Measurements from ENCODE around the gene SLC16A1. TPM values are rescaled to one million over a fixed set of nuclear protein-coding genes. Genes with fewer than 3 reads are reported as not detected.

The SLC16A1 gene
- total RNA-seq, 1 donor from 2014 or later = 31.8 TPM

- Histone ChIP-seq H3K27ac (no peak overlapping the region), H3K27me3 (no peaks in the 10 kb centered on the region), H3K9me3 (no peaks in the 10 kb centered on the region), H3K4me3 (no peak overlapping the region), H3K36me3 (no peaks in the 10 kb centered on the region), H3K4me1 (peaks cover 0 to 3% of the 10 kb centered on the region in 2 donors)
- intact Hi-C loops (cut with DNase I) = no loop called here
- no peak for TF ChIP-seq CTCF (IDR thresholded peaks at IDR 0.05)
- no peak for DNase-seq (ENCODE audit: low spot score in 2 of 2)
Observed at GRCh38 chr1:112938210-112938609, 17.8 kb downstream of the SLC16A1 start.

- Histone ChIP-seq H3K4me1 (peaks cover 0 to 3% of the 10 kb centered on the region in 2 donors), H3K27ac (peak overlapping the region in 1 of 2 donors; percentile 10), H3K4me3 (no peak overlapping the region), H3K27me3 (no peaks in the 10 kb centered on the region), H3K9me3 (no peaks in the 10 kb centered on the region), H3K36me3 (no peaks in the 10 kb centered on the region)
- intact Hi-C loops (cut with DNase I) = no loop called here
- no peak for DNase-seq (ENCODE audit: low spot score in 2 of 2)
- no peak for TF ChIP-seq CTCF (IDR thresholded peaks at IDR 0.05)
Observed at GRCh38 chr1:112937495-112937894, 18.5 kb downstream of the SLC16A1 start.

- peak overlapping the region in 1 of 2 donors; percentile 10 for H3K27ac ChIP-seq
- no peaks in the 10 kb centered on the region for H3K9me3 ChIP-seq
- peaks cover 0 to 3% of the 10 kb centered on the region in 2 donors for H3K4me1 ChIP-seq
- intact Hi-C loops (cut with DNase I) = no loop called here
- no peak for TF ChIP-seq CTCF (IDR thresholded peaks at IDR 0.05)
- no peaks in the 10 kb centered on the region for H3K36me3 ChIP-seq
- DNase-seq (ENCODE audit: low spot score in 2 of 2) = no peak
- no peak overlapping the region for H3K4me3 ChIP-seq
- H3K27me3 ChIP-seq = no peaks in the 10 kb centered on the region
Observed at GRCh38 chr1:112937070-112937469, 18.9 kb downstream of the SLC16A1 start.

- Histone ChIP-seq H3K4me1 (peaks cover 0 to 3% of the 10 kb centered on the region in 2 donors), H3K27ac (no peak overlapping the region), H3K4me3 (no peak overlapping the region), H3K36me3 (no peaks in the 10 kb centered on the region), H3K9me3 (no peaks in the 10 kb centered on the region), H3K27me3 (no peaks in the 10 kb centered on the region)
- intact Hi-C loops (cut with DNase I) = no loop called here
- DNase-seq (ENCODE audit: low spot score in 2 of 2) = no peak
- TF ChIP-seq CTCF (IDR thresholded peaks at IDR 0.05) = no peak
Observed at GRCh38 chr1:112935461-112936111, 20.4 kb downstream of the SLC16A1 start.

GRCh38 chr1:112934577-112934976 is 21.4 kb downstream of the SLC16A1 start:
- Histone ChIP-seq H3K27me3 (no peaks in the 10 kb centered on the region), H3K9me3 (no peaks in the 10 kb centered on the region), H3K36me3 (no peaks in the 10 kb centered on the region), H3K27ac (no peak overlapping the region), H3K4me1 (peaks cover 0 to 3% of the 10 kb centered on the region in 2 donors), H3K4me3 (no peak overlapping the region)
- no peak for TF ChIP-seq CTCF (IDR thresholded peaks at IDR 0.05)
- no peak for DNase-seq (ENCODE audit: low spot score in 2 of 2)
- intact Hi-C loops (cut with DNase I) = no loop called here
